ENCODE data around the gene CROCC2. TPM values are rescaled to one million over a fixed set of nuclear protein-coding genes. Genes with fewer than 3 reads are reported as not detected.

CROCC2 gene
- polyA plus RNA-seq, 1 donor (not counting 4 experiments of a cell fraction or from before 2014, with no cell fraction given) = not detected

GRCh38 chr2:240932724-240933047 lies 26.6 kb downstream of the CROCC2 start:
- Histone ChIP-seq H3K4me3 (ENCODE audit: control insufficient read depth in 2 of 3, extremely low read depth in 1 of 3, insufficient read depth in 2 of 3, low read depth in 1 of 3, low read length in 3 of 3) (no peak overlapping the region), H3K4me2 (ENCODE audit: control insufficient read depth, extremely low read depth, insufficient read depth, low read depth, low read length) (no peak overlapping the region), H3K9me3 (ENCODE audit: control insufficient read depth, low read depth, low read length) (no peaks in the 10 kb centered on the region), H4K20me1 (ENCODE audit: control insufficient read depth, extremely low read depth, insufficient read depth, low read length) (no peaks in the 10 kb centered on the region), H3K27ac (ENCODE audit: control insufficient read depth, insufficient read depth, low read length) (no peak overlapping the region), H3K4me1 (ENCODE audit: control insufficient read depth, extremely low read depth, insufficient read depth, low read length) (no peaks in the 10 kb centered on the region), H3K27me3 (ENCODE audit: control insufficient read depth, extremely low read depth, insufficient read depth, low read length) (peaks cover 11% of the 10 kb centered on the region), H3K9ac (ENCODE audit: control insufficient read depth, extremely low read depth, insufficient read depth, low read length) (no peak overlapping the region), H3K79me2 (ENCODE audit: control insufficient read depth, insufficient read depth, low read length) (no peaks in the 10 kb centered on the region), H2AFZ (ENCODE audit: control insufficient read depth, low read length) (no peak overlapping the region), H3K9me1 (ENCODE audit: control insufficient read depth, extremely low read depth, insufficient read depth, low read length) (no peaks in the 10 kb centered on the region), H3K36me3 (ENCODE audit: control insufficient read depth in 2 of 2, extremely low read depth in 1 of 2, insufficient read depth in 2 of 2, low read length in 2 of 2) (no peaks in the 10 kb centered on the region)
- TF ChIP-seq CTCF (optimal IDR thresholded peaks at IDR 0.05 in 1 of 3, IDR thresholded peaks at IDR 0.05 in 1 of 3, conservative IDR thresholded peaks at IDR 0.05 in 1 of 3; ENCODE audit: extremely low read depth in 1 of 3, insufficient read depth in 2 of 3, low read length in 3 of 3) (no peak), EZH2 (IDR thresholded peaks at IDR 0.05; ENCODE audit: low read length) (no peak)
- dilution Hi-C loops (cut with MboI; ENCODE audit: extremely low pct_ligation_motif_present, low sequenced_read_pairs) = no loop called here
- FAIRE-seq (no peak), DNase-seq (ENCODE audit: low read depth, low spot score) (no peak)

- Histone ChIP-seq H3K9me3 (ENCODE audit: control insufficient read depth, low read depth, low read length) (no peaks in the 10 kb centered on the region), H2AFZ (ENCODE audit: control insufficient read depth, low read length) (no peak overlapping the region), H3K36me3 (ENCODE audit: control insufficient read depth in 2 of 2, extremely low read depth in 1 of 2, insufficient read depth in 2 of 2, low read length in 2 of 2) (no peaks in the 10 kb centered on the region), H3K9ac (ENCODE audit: control insufficient read depth, extremely low read depth, insufficient read depth, low read length) (no peak overlapping the region), H3K27me3 (ENCODE audit: control insufficient read depth, extremely low read depth, insufficient read depth, low read length) (peaks cover 11% of the 10 kb centered on the region), H3K4me2 (ENCODE audit: control insufficient read depth, extremely low read depth, insufficient read depth, low read depth, low read length) (no peak overlapping the region), H4K20me1 (ENCODE audit: control insufficient read depth, extremely low read depth, insufficient read depth, low read length) (no peaks in the 10 kb centered on the region), H3K4me1 (ENCODE audit: control insufficient read depth, extremely low read depth, insufficient read depth, low read length) (no peaks in the 10 kb centered on the region), H3K79me2 (ENCODE audit: control insufficient read depth, insufficient read depth, low read length) (no peaks in the 10 kb centered on the region), H3K9me1 (ENCODE audit: control insufficient read depth, extremely low read depth, insufficient read depth, low read length) (no peaks in the 10 kb centered on the region), H3K27ac (ENCODE audit: control insufficient read depth, insufficient read depth, low read length) (no peak overlapping the region), H3K4me3 (ENCODE audit: control insufficient read depth in 2 of 3, extremely low read depth in 1 of 3, insufficient read depth in 2 of 3, low read depth in 1 of 3, low read length in 3 of 3) (no peak overlapping the region)
- dilution Hi-C loops (cut with MboI; ENCODE audit: extremely low pct_ligation_motif_present, low sequenced_read_pairs) = no loop called here
- DNase-seq (ENCODE audit: low read depth, low spot score) = no peak
- TF ChIP-seq EZH2 (IDR thresholded peaks at IDR 0.05; ENCODE audit: low read length) (no peak), CTCF (optimal IDR thresholded peaks at IDR 0.05 in 1 of 3, IDR thresholded peaks at IDR 0.05 in 1 of 3, conservative IDR thresholded peaks at IDR 0.05 in 1 of 3; ENCODE audit: extremely low read depth in 1 of 3, insufficient read depth in 2 of 3, low read length in 3 of 3) (no peak)
- FAIRE-seq = no peak
Measured at GRCh38 chr2:240933048-240933965, 27.2 kb downstream of the CROCC2 start.

Measured in keratinocyte (primary cell).